Activated T-cell treated with anti-CD3 and anti-CD28 coated beads, Interleukin-2, amount 50 U/mL, for 1 hour (primary cell): ENCODE data around the gene APOA1.

Experiments
- DNase-seq: peaks from one replicate; pipeline ENCODE4 v3.0.0-alpha.2; 2020

The APOA1 gene

DNA sequence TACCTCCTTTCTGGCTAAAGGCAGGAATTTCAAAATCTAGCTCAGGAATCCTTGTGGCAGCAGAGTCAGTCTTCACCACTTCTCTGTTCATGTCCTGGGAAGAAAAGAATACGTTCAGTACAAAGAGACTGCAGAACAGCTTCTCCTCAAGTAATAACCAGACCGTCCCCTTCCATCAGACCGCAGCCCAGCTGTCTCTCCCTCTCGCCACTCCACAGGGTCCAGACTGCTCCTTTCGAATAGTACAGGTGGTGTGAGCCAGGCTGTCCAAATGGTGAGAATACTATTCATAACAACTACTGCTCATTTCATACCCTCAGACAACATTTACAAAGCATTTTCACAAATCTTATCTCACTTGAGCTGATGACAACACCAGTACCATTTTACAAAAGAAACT is 50.5 kb downstream of the APOA1 start:
- no peak for DNase-seq

DNA sequence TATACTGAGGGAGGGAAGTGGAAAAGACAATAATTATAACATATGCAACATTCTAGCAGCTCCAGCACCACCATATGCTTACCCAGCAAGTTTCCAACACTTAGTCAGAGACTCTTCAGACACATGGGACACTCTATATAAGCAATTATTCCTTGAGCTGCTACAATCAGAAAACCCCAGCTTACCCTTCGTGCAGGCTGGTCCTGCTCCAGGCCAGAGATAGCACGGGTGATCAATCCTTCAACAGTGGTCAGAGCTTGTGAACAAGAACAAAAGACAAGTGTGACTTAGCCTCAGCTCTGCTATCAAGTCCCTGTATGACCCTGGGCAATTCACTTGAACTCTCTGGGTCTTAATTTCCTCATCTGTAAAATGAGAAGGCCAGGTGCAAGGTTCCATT is 51.1 kb downstream of the APOA1 start:
- no peak for DNase-seq
